Astrocyte (in vitro differentiated cells and primary cell): Measurements from ENCODE around the gene MZT2B. TPM values are rescaled to one million over a fixed set of nuclear protein-coding genes. Genes with fewer than 3 reads are reported as not detected.
"Not testable (repeated sequence)": the region's sequence is repeated elsewhere in the genome, so short reads cannot be mapped to it uniquely, and the experiment has no call there.

Experiments
- DNase-seq: peaks from one replicate; pipeline ENCODE4 v3.0.0-alpha.2; 2010; ENCODE audit warnings: low read depth
- FAIRE-seq: peaks from 2 replicates; lab custom pipeline; 2011; peaks lifted over from hg19 to GRCh38; lab: Jason Lieb, UNC
- H2AFZ ChIP-seq: 2 replicates; pipeline ENCODE4 v1.6.0; 2012; ENCODE audit warnings: low read depth, low read length, inconsistent platforms
- H3K27ac ChIP-seq: 2 replicates; pipeline ENCODE4 v1.5.1; 2011; ENCODE audit warnings: low read depth, low read length, inconsistent platforms
- H3K27me3 ChIP-seq: 2 replicates; pipeline ENCODE4 v1.6.0; 2011; ENCODE audit warnings: low read length, inconsistent platforms; ENCODE audit not compliant: insufficient read depth
- H3K36me3 ChIP-seq: 2 replicates; pipeline ENCODE4 v1.5.1; 2011; ENCODE audit warnings: low read length, inconsistent platforms; ENCODE audit not compliant: insufficient read depth
- H3K4me1 ChIP-seq: 2 replicates; pipeline ENCODE4 v1.5.1; 2011; ENCODE audit warnings: low read length, inconsistent platforms; ENCODE audit not compliant: insufficient read depth
- H3K4me2 ChIP-seq: 2 replicates; pipeline ENCODE4 v1.6.0; 2012; ENCODE audit warnings: low read length, inconsistent platforms
- H3K4me3 ChIP-seq: 2 replicates; pipeline ENCODE4 v1.5.1; 2011; ENCODE audit warnings: low read depth, mild to moderate bottlenecking, low read length, inconsistent platforms; ENCODE audit not compliant: insufficient read depth
- H3K79me2 ChIP-seq: 2 replicates; pipeline ENCODE4 v1.6.0; 2012; ENCODE audit warnings: mild to moderate bottlenecking, low read length, inconsistent platforms; ENCODE audit not compliant: insufficient read depth
- H3K9ac ChIP-seq: 2 replicates; pipeline ENCODE4 v1.6.0; 2012; ENCODE audit warnings: mild to moderate bottlenecking, low read length, inconsistent platforms
- H3K9me3 ChIP-seq: 2 replicates; pipeline ENCODE4 v1.5.1; 2012; ENCODE audit warnings: low read depth, mild to moderate bottlenecking, low read length, inconsistent platforms; ENCODE audit not compliant: insufficient read depth
- H4K20me1 ChIP-seq: 2 replicates; pipeline ENCODE4 v1.6.0; 2012; ENCODE audit warnings: low read length, inconsistent platforms; ENCODE audit not compliant: insufficient read depth
- H3K27ac Mint-ChIP-seq: one replicate; pipeline ENCODE4 v1.8.0; 2021; ENCODE audit warnings: mild to moderate bottlenecking, mixed read lengths; ENCODE audit not compliant: unreplicated experiment
- H3K27me3 Mint-ChIP-seq: one replicate; pipeline ENCODE4 v1.8.0; 2021; ENCODE audit warnings: low read depth, mixed read lengths; ENCODE audit not compliant: unreplicated experiment
- H3K36me3 Mint-ChIP-seq: one replicate; pipeline ENCODE4 v1.8.0; 2021; ENCODE audit warnings: low read depth, mixed read lengths; ENCODE audit not compliant: unreplicated experiment
- H3K4me1 Mint-ChIP-seq: one replicate; pipeline ENCODE4 v1.8.0; 2021; ENCODE audit warnings: low read depth, mixed read lengths; ENCODE audit not compliant: unreplicated experiment
- H3K4me3 Mint-ChIP-seq: one replicate; pipeline ENCODE4 v1.8.0; 2021; ENCODE audit warnings: mild to moderate bottlenecking, moderate library complexity, mixed read lengths; ENCODE audit not compliant: unreplicated experiment
- H3K9me3 Mint-ChIP-seq: one replicate; pipeline ENCODE4 v1.8.0; 2021; ENCODE audit warnings: mild to moderate bottlenecking, mixed read lengths; ENCODE audit not compliant: unreplicated experiment
- CTCF ChIP-seq: IDR thresholded peaks from 2 replicates; pipeline ENCODE4 v1.5.1; 2011; ENCODE audit warnings: low read depth, mild to moderate bottlenecking, inconsistent platforms, low read length, moderate library complexity; ENCODE audit not compliant: insufficient read depth
- EZH2 ChIP-seq: IDR thresholded peaks from 2 replicates; pipeline ENCODE4 v1.6.1; 2012; ENCODE audit warnings: mild to moderate bottlenecking, low read length, inconsistent platforms; ENCODE audit not compliant: insufficient read depth
- total RNA-seq: library from RNA; stranded (reverse); gene quantifications from 2 replicates; pipeline ENCODE4 v1.2.1, GENCODE V29; 2021

MZT2B gene
- total RNA-seq, 1 donor from 2014 or later = 232 TPM

GRCh38 chr2:130196052-130196451 is 14.0 kb downstream of the MZT2B start:
- not testable (repeated sequence) for H3K4me3 ChIP-seq, H3K4me2 ChIP-seq, H3K36me3 Mint-ChIP-seq, H3K79me2 ChIP-seq, H3K27ac Mint-ChIP-seq, H3K9ac ChIP-seq, FAIRE-seq, DNase-seq, H3K36me3 ChIP-seq, H3K9me3 ChIP-seq, H3K4me3 Mint-ChIP-seq, H3K4me1 ChIP-seq, H3K27me3 Mint-ChIP-seq, H3K9me3 Mint-ChIP-seq, H3K4me1 Mint-ChIP-seq, H4K20me1 ChIP-seq, H2AFZ ChIP-seq, H3K27me3 ChIP-seq, H3K27ac ChIP-seq

- Histone ChIP-seq H3K27ac (no peak within 1 kb of the TSS), H3K4me3 (no peak within 1 kb of the TSS), H3K4me1 (no peaks in the 10 kb centered on the region), H3K79me2 (no peaks in the 10 kb centered on the region), H3K27me3 (no peaks in the 10 kb centered on the region), H3K36me3 (no peaks in the 10 kb centered on the region), H4K20me1 (no peaks in the 10 kb centered on the region), H3K9ac (no peak within 1 kb of the TSS), H2AFZ (no peak within 1 kb of the TSS), H3K4me2 (no peak within 1 kb of the TSS), H3K9me3 (no peaks in the 10 kb centered on the region)
- no peak within 1 kb of the TSS for H3K27ac Mint-ChIP-seq
- no peak for TF ChIP-seq CTCF
- TF ChIP-seq EZH2 = no peak
- DNase-seq (no peak), FAIRE-seq (no peak)
- peaks cover 3% of the 10 kb centered on the region for H3K27me3 Mint-ChIP-seq
- H3K9me3 Mint-ChIP-seq = no peaks in the 10 kb centered on the region
- H3K4me1 Mint-ChIP-seq = peaks cover 7% of the 10 kb centered on the region
- H3K36me3 Mint-ChIP-seq = no peaks in the 10 kb centered on the region
- H3K4me3 Mint-ChIP-seq = no peak within 1 kb of the TSS
Observed at GRCh38 chr2:130198343-130198742, 16.3 kb downstream of the MZT2B start, which contains the start of gene TUBA3E. Gene TUBA3E, minus strand, starts transcription at chr2:130198439. Its CDS starts 79 bp downstream, at chr2:130198360.

GRCh38 chr2:130202518-130202917 is 20.5 kb downstream of the MZT2B start:
- H3K27me3 Mint-ChIP-seq, H3K9me3 Mint-ChIP-seq, H3K4me3 ChIP-seq, H3K36me3 ChIP-seq, H2AFZ ChIP-seq, H4K20me1 ChIP-seq, H3K9ac ChIP-seq, H3K36me3 Mint-ChIP-seq, FAIRE-seq, H3K27ac ChIP-seq, H3K4me1 ChIP-seq, H3K4me2 ChIP-seq, DNase-seq, H3K9me3 ChIP-seq, H3K27ac Mint-ChIP-seq, H3K4me3 Mint-ChIP-seq, H3K4me1 Mint-ChIP-seq, H3K27me3 ChIP-seq, H3K79me2 ChIP-seq: not testable (repeated sequence)

GRCh38 chr2:130203150-130203549 is 21.1 kb downstream of the MZT2B start:
- H3K36me3 Mint-ChIP-seq, FAIRE-seq, DNase-seq: not testable (repeated sequence)

GRCh38 chr2:130207051-130207450 is 25.0 kb downstream of the MZT2B start:
- H3K79me2 ChIP-seq, H3K27ac Mint-ChIP-seq, H4K20me1 ChIP-seq, H3K4me3 ChIP-seq, H3K9ac ChIP-seq, H3K4me1 Mint-ChIP-seq, H3K36me3 Mint-ChIP-seq, H3K9me3 Mint-ChIP-seq, H3K4me2 ChIP-seq, H3K27me3 ChIP-seq, H3K4me1 ChIP-seq, FAIRE-seq, H3K36me3 ChIP-seq, H3K27ac ChIP-seq, H3K9me3 ChIP-seq, H2AFZ ChIP-seq, DNase-seq, H3K4me3 Mint-ChIP-seq: not testable (repeated sequence)
- H3K27me3 Mint-ChIP-seq = peaks cover 19% of the 10 kb centered on the region

More at GRCh38 chr2:130203150-130203549, 21.1 kb downstream of the MZT2B start:
- not testable (repeated sequence) for H3K36me3 ChIP-seq, H3K27me3 ChIP-seq, H3K9ac ChIP-seq, H3K4me1 ChIP-seq, H3K27ac ChIP-seq, H2AFZ ChIP-seq, H3K27me3 Mint-ChIP-seq, H3K4me3 ChIP-seq, H4K20me1 ChIP-seq, H3K9me3 Mint-ChIP-seq, H3K4me1 Mint-ChIP-seq, H3K79me2 ChIP-seq, H3K9me3 ChIP-seq, H3K4me3 Mint-ChIP-seq, H3K27ac Mint-ChIP-seq, H3K4me2 ChIP-seq
